OCI-LY3 (cell line): ENCODE data around the gene TMEM114.
A peak's percentile ranks its signal among the peaks of the same experiment; 100 is the strongest.
"Not testable (repeated sequence)": the region's sequence is repeated elsewhere in the genome, so short reads cannot be mapped to it uniquely, and the experiment has no call there.

Source experiments
- H2AFZ ChIP-seq: fragments of 200-600, 300-600 bp; shearing (Covaris generic); 2 replicates; pipeline ENCODE4 v1.6.0; 2014; ENCODE audit warnings: antibody characterized with exemption, low read depth, low read length
- H3K27ac ChIP-seq: fragments of 200-600, 300-600 bp; sonication (generic); 2 replicates; pipeline ENCODE4 v1.5.1; 2014; ENCODE audit warnings: mild to moderate bottlenecking, low read length, moderate library complexity, mixed read lengths
- H3K27me3 ChIP-seq: fragments of 200-600, 300-600 bp; sonication (generic); 2 replicates; pipeline ENCODE4 v1.6.1; 2014; ENCODE audit warnings: low read depth, low read length, mixed read lengths
- H3K36me3 ChIP-seq: fragments of 200-600, 300-600 bp; sonication (generic); replicated peaks from 2 replicates; pipeline ENCODE3; 2014; ENCODE audit warnings: low read depth, low read length, mixed read lengths
- H3K4me1 ChIP-seq: fragments of 300-600, 200-600 bp; sonication (generic); 2 replicates; pipeline ENCODE4 v1.6.1; 2014; ENCODE audit warnings: low read length, mixed read lengths
- H3K4me2 ChIP-seq: fragments of 200-600, 300-600 bp; sonication (generic); 2 replicates; pipeline ENCODE4 v1.6.1; 2014; ENCODE audit warnings: low read length, mixed read lengths
- H3K4me3 ChIP-seq: fragments of 300-600, 200-600 bp; sonication (generic); 2 replicates; pipeline ENCODE4 v1.5.1; 2014; ENCODE audit warnings: antibody characterized with exemption, mild to moderate bottlenecking, low read length, moderate library complexity
- H3K79me2 ChIP-seq: fragments of 300-600, 200-600 bp; shearing (Covaris generic); 2 replicates; pipeline ENCODE4 v1.6.1; 2014; ENCODE audit warnings: mild to moderate bottlenecking, low read length, mixed read lengths
- H3K9ac ChIP-seq: fragments of 300-600, 200-600 bp; shearing (Covaris generic); 2 replicates; pipeline ENCODE4 v1.6.0; 2014; ENCODE audit warnings: mild to moderate bottlenecking, low read length, moderate library complexity
- H3K9me3 ChIP-seq: fragments of 200-600, 300-600 bp; shearing (Covaris generic); 2 replicates; pipeline ENCODE4 v1.6.1; 2014; ENCODE audit warnings: low read length, mixed read lengths; ENCODE audit not compliant: insufficient read depth
- H4K20me1 ChIP-seq: fragments of 200-600, 300-600 bp; sonication (generic); 2 replicates; pipeline ENCODE4 v1.6.1; 2016; ENCODE audit warnings: low read length, mixed read lengths; ENCODE audit not compliant: insufficient read depth
- CTCF ChIP-seq: fragments of 200-600, 300-600 bp; sonication (generic); IDR thresholded peaks from 2 replicates; pipeline ENCODE4 v1.5.1; 2014; ENCODE audit warnings: antibody characterized with exemption, low read length, low read depth
- EZH2phosphoT487 ChIP-seq: fragments of 200-600 bp; shearing (Covaris generic); IDR thresholded peaks from 2 replicates; pipeline ENCODE4 v1.6.1; 2018; ENCODE audit warnings: antibody characterized with exemption, mixed run types, low read depth

The TMEM114 gene

GRCh38 chr16:8568231-8568617, 22.1 kb downstream of the TMEM114 start:
- TF ChIP-seq EZH2phosphoT487 (no peak), CTCF (no peak)
- H4K20me1 ChIP-seq = no peaks in the 10 kb centered on the region
- peak overlapping the region; percentile 58 for H3K4me2 ChIP-seq
- no peak overlapping the region for H3K27ac ChIP-seq
- H3K9ac ChIP-seq = no peak overlapping the region
- H3K79me2 ChIP-seq = no peaks in the 10 kb centered on the region
- H3K9me3 ChIP-seq = no peaks in the 10 kb centered on the region
- peak overlapping the region; percentile 78 for H2AFZ ChIP-seq
- no peaks in the 10 kb centered on the region for H3K4me1 ChIP-seq
- no peaks in the 10 kb centered on the region for H3K27me3 ChIP-seq
- peak overlapping the region; percentile 51 for H3K4me3 ChIP-seq
- no peaks in the 10 kb centered on the region for H3K36me3 ChIP-seq

GRCh38 chr16:8567355-8568230, 22.7 kb downstream of the TMEM114 start:
- peak overlapping the region; percentile 58 for H3K4me2 ChIP-seq
- no peaks in the 10 kb centered on the region for H3K4me1 ChIP-seq
- H3K79me2 ChIP-seq = no peaks in the 10 kb centered on the region
- H3K9ac ChIP-seq = no peak overlapping the region; the same call in 1 of the 2 replicates
- H3K27me3 ChIP-seq = no peaks in the 10 kb centered on the region
- peak overlapping the region; percentile 78 for H2AFZ ChIP-seq
- no peaks in the 10 kb centered on the region for H3K36me3 ChIP-seq
- TF ChIP-seq EZH2phosphoT487 (no peak), CTCF (peak; percentile 96)
- H4K20me1 ChIP-seq = no peaks in the 10 kb centered on the region
- H3K4me3 ChIP-seq = peak overlapping the region; percentile 51
- no peak overlapping the region for H3K27ac ChIP-seq
- H3K9me3 ChIP-seq = no peaks in the 10 kb centered on the region

GRCh38 chr16:8565498-8565897, 24.8 kb downstream of the TMEM114 start:
- Histone ChIP-seq H3K36me3 (no peaks in the 10 kb centered on the region), H3K27me3 (no peaks in the 10 kb centered on the region), H3K9me3 (peaks cover 8% of the 10 kb centered on the region; the same call in 1 of the 2 replicates), H3K4me1 (no peaks in the 10 kb centered on the region), H2AFZ (no peak overlapping the region), H3K4me3 (no peak overlapping the region), H3K79me2 (no peaks in the 10 kb centered on the region), H3K9ac (no peak overlapping the region), H3K27ac (no peak overlapping the region), H3K4me2 (no peak overlapping the region), H4K20me1 (no peaks in the 10 kb centered on the region)
- TF ChIP-seq CTCF (no peak), EZH2phosphoT487 (no peak)

GRCh38 chr16:8564934-8565345, 25.4 kb downstream of the TMEM114 start:
- Histone ChIP-seq H3K4me2 (no peak overlapping the region), H2AFZ (no peak overlapping the region)
- TF ChIP-seq CTCF = no peak
- no peak for TF ChIP-seq EZH2phosphoT487

DNA sequence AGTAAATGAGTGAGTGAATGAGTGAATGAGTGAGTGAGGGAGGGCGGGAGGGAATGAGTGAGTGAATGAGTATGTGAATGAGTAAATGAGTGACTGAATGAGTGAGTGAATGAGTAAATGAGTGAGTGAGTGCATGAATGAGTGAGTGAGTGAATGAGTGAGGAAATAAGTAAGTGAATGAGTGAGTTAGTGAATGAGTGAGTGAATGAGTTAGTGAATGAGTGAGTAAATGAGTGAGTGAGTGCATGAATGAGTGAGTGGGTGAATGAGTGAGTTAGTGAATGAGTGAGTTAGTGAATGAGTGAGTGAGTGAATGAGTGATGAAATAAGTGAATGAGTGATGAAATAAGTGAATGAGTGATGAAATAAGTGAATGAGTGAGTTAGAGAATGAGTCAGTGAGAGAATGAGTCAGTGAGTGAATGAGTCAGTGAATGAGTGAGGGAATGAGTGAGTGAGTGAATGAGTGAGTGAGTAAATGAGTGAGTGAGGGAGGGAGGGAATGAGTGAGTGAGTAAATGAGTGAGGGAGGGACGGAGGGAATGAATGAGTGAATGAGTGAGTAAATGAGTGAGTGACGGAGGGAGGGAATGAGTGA, 26.3 kb downstream of the TMEM114 start:
- not testable (repeated sequence) for H3K79me2 ChIP-seq, H3K27me3 ChIP-seq, H3K9me3 ChIP-seq, H4K20me1 ChIP-seq, H3K27ac ChIP-seq, H3K4me1 ChIP-seq, H3K36me3 ChIP-seq, H3K4me3 ChIP-seq, H3K9ac ChIP-seq, H3K4me2 ChIP-seq, H2AFZ ChIP-seq

More at GRCh38 chr16:8564934-8565345, 25.4 kb downstream of the TMEM114 start:
- peaks cover 8% of the 10 kb centered on the region; the same call in 1 of the 2 replicates for H3K9me3 ChIP-seq
- H4K20me1 ChIP-seq = no peaks in the 10 kb centered on the region
- H3K27ac ChIP-seq = no peak overlapping the region
- H3K79me2 ChIP-seq = no peaks in the 10 kb centered on the region
- H3K4me3 ChIP-seq = no peak overlapping the region
- H3K4me1 ChIP-seq = no peaks in the 10 kb centered on the region
- no peaks in the 10 kb centered on the region for H3K36me3 ChIP-seq
- H3K9ac ChIP-seq = no peak overlapping the region
- no peaks in the 10 kb centered on the region for H3K27me3 ChIP-seq
